GM19099 (cell line): ENCODE measurements around the gene PDE10A.

ENCODE experiments used
- POLR2A ChIP-seq: IDR thresholded peaks from 3 replicates; pipeline ENCODE4 v1.6.1; 2011; ENCODE audit warnings: low read depth; ENCODE audit not compliant: insufficient read length; ENCODE audit errors: extremely low read depth

PDE10A gene

GRCh38 chr6:165298402-165298801 lies 364.6 kb downstream of the PDE10A start:
- TF ChIP-seq POLR2A, result no peak

- no peak for TF ChIP-seq POLR2A
Measured at GRCh38 chr6:165292657-165293056, 370.4 kb downstream of the PDE10A start.
